PFSK-1 (cell line): ENCODE measurements around the gene SENP7.

Source experiments
- POLR2AphosphoS5 ChIP-seq: IDR thresholded peaks from 2 replicates; pipeline ENCODE4 v1.6.1; 2012; ENCODE audit warnings: low read depth, mild to moderate bottlenecking, control low read depth, low read length, moderate library complexity
- SIN3A ChIP-seq: IDR thresholded peaks from 2 replicates; pipeline ENCODE4 v1.6.1; 2012; ENCODE audit warnings: mild to moderate bottlenecking, low read length, moderate library complexity, borderline replicate concordance; ENCODE audit not compliant: insufficient read depth
- TF ChIP-seq, protein P1 (sequence below), 2 experiments: IDR thresholded peaks; 2 replicates each; pipeline versions ENCODE4 v1.6.1 to v1.8.0; 2011 to 2012; ENCODE audit warnings: low read depth in 2 of 2, low read length in 2 of 2, control low read depth in 1 of 2, inconsistent platforms in 1 of 2, mild to moderate bottlenecking in 1 of 2, moderate library complexity in 1 of 2; ENCODE audit not compliant: insufficient read depth in 1 of 2

DNA sequence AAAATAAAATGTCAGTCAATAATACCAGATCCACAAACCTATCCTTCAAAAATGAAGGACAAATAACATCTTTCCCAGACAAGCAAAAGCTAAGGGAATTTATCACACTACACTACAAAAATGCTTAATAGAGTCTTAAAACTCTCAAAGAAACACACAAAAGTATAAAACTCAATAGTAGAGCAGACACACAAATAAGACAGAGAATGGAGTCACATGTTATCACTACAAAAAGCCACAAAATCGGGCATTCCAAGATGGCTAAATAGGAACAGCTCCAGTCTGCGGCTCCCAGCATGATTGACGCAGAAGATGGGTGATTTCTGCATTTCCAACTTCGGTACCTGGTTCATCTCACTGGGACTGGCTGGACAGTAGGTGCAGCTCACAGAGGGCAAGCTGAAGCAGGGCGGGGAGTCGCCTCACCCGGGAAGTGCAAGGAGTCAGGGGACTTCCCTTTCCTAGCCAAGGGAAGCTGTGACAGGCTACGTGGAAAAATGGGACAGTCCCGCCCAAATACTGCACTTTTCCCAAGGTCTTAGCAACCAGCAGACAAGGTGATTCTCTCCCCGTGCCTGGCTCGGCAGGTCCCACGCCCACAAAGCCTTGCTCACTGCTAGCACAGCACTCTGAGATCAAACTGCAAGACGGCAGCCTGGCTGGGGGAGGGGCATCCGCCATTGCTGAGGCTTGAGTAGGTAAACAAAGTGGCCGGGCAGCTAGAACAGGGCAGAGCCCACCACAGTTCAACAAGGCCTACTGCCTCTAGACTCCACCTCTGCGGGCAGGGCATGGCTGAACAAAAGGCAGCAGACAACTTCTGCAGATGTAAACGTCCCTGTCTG, 46.3 kb downstream of the SENP7 start:
- no peak for TF ChIP-seq POLR2AphosphoS5
- TF ChIP-seq, protein P1, sequence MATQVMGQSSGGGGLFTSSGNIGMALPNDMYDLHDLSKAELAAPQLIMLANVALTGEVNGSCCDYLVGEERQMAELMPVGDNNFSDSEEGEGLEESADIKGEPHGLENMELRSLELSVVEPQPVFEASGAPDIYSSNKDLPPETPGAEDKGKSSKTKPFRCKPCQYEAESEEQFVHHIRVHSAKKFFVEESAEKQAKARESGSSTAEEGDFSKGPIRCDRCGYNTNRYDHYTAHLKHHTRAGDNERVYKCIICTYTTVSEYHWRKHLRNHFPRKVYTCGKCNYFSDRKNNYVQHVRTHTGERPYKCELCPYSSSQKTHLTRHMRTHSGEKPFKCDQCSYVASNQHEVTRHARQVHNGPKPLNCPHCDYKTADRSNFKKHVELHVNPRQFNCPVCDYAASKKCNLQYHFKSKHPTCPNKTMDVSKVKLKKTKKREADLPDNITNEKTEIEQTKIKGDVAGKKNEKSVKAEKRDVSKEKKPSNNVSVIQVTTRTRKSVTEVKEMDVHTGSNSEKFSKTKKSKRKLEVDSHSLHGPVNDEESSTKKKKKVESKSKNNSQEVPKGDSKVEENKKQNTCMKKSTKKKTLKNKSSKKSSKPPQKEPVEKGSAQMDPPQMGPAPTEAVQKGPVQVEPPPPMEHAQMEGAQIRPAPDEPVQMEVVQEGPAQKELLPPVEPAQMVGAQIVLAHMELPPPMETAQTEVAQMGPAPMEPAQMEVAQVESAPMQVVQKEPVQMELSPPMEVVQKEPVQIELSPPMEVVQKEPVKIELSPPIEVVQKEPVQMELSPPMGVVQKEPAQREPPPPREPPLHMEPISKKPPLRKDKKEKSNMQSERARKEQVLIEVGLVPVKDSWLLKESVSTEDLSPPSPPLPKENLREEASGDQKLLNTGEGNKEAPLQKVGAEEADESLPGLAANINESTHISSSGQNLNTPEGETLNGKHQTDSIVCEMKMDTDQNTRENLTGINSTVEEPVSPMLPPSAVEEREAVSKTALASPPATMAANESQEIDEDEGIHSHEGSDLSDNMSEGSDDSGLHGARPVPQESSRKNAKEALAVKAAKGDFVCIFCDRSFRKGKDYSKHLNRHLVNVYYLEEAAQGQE (IDR thresholded peaks at IDR 0.05; ENCODE audit: insufficient read depth in 1 of 2, low read depth in 2 of 2, low read length in 2 of 2), result no peak
- TF ChIP-seq SIN3A, result no peak
